ENCODE measurements around the gene MYL12A.
"Not testable (repeated sequence)": the region's sequence is repeated elsewhere in the genome, so short reads cannot be mapped to it uniquely, and the experiment has no call there.

MYL12A gene

DNA sequence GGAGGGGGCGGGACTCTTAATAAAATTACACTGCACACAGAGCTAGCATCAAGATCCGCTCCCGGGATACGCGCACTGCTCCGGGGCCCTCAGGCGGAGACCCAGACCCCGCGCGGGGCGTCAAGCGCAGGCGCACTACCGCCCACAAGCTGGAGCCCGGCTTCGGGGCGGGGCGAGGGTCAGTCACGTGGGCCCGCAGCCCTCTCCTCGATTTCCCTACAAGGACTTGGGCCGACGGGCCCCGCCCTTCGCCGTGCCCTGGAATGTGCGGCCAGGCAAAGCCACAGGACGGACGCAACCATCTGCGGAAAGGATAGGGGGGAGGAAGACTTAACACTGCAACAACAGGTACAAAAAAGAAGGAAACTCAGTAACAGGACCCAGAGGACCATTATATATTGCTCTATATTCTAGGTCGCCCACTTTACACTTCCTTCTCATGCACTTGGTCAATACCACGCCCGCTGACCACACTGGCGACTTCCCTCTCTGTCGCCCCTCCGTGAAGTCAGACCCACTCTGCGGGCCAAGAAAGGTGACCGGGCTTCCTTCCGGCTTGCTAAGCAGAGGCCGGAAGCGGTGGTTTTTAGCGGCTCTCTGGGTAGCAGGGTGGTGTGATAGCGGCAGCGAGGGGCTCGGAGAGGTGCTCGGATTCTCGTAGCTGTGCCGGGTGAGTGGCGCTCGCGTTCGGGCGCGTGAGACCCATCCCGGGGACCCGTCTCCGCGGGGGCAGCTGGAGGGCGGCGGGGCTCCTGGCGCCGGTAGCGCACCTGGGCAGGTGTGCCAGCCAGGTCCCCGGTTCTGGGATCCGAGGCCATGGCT, at the start of gene MYL12A:
TSS of gene MYL12A (plus strand) at position 562 of the 822 bp plus-strand sequence. CDS start 5,447 bp downstream, outside the sequence.
- DNase-seq: peak; percentile 88

DNA sequence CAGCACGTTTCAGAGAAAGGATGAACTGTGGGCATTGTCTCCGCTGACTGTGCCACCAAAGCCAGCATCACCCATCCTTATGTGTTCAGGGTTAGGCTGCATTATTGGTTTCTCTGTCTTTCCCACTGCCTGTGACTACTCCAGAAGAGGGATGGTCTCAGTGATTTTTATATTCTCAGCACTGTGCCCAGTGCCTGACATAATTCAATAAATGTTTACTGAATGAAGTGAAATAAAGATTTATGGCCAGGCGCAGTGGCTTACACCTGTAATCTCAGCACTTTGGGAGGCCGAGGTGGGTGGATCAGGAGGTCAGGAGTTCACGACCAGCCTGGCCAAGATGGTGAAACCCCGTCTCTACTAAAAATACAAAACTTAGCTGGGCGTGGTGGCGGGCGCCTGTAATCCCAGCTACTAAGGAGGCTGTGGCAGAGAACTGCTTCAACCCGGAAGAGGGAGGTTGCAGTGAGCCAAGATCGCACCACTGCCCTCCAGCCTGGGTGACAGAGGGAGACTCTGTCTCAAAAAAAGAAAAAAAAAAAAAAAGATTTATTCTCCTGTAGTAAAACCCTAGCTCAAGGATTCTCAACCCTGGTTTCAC, 49.2 kb upstream of the MYL12A start:
- DNase-seq: not testable (repeated sequence)

DNA sequence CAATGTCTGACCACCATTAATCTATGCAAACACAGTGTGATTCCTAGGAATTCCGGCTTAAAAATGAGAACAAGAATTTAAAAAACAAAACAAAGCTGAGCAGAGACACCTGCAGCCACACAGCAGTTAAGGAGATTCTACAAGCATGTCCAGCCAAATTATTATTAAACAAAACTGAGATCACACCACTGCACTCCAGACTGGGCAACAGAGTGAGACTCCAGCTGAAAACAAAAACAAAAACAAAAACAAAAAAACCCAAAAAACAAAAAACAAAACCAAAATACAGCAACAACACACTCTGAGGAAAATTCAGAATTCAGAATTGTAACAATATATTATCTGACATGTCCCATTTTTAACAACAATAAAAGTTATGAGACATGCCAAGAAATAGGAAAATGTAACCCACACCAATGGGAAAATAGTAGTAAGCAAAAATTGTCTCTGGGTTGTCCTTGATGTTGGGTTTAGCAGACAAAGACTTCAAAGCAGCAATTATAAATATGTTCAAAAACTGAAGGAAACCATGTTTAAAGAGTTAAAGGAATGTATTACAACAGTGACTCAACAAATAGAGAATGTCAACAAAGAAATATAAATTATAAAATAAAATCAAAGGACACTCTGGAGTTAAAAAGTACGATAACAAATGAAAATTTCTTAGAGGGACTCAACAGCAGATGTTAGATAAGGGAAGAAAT, 47.5 kb upstream of the MYL12A start:
- no peak for DNase-seq

DNA sequence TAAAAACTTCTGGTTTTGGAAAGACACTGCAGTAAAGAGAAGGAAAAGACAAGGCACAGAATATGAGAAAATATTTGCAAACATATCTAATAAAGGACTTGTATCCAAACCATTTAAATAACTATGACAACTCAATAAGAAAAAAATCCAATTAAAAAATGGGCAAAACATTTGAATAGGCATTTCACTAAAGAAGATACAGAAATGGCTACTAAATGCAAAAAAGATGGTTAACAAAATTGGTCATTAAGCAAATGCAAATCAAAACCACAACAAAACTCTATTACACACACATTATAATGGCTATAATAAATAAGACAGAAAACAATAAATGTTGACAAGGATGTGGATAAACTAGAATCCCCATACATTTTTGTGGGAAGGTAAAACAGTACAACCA, 42.4 kb upstream of the MYL12A start:
- DNase-seq: no peak

DNA sequence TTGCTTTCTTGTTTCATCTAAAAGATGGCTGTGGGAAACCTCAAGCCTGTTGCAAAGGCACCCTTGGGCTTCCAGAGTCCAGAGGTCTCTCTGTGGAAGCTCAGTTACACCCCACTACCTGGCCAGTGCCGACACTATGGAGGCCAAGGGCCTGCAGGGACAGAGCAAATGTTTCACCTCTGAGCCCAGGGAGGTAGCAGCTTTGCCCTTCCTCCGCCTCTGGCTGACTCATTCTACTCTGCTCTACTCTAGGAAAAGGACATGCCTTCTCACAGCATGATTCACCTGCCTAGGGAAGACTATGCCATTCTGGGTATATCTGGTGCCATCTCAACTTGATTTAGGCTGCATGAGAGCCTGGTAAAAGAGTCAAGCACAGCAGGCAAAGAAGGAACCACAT, 40.0 kb upstream of the MYL12A start:
- DNase-seq: no peak

DNA sequence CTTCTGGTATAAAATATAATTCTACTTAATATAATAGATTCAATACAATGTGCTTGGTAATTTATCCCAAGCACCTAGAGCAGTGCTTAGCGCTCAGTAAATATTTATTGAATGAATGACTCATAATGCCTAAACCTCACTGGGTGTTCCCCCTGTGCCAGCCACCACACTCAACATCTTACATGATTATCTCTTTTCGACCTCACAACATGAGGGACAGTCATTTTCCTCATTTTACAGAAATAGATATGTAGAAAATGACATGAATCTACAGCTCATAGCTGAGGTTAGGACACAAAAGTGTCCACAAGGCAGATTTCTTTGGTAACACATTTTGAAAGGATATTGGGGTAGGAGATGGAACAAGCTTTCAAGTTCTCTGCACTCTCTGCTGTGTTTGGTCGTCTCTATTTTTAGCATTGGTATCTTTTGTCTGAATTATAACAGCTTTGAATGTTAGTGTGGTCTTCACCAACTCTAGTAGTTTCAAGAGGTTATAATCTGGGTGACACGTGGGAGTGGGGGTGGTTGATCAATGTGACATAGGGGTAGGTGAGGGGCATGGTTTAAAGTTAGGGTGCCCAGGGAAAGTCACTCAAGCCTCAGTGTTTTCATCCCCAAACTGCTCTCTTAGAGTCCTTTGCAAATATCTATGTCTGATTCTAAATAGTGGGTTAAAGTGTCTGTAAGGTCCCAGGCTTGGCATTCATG, 37.6 kb upstream of the MYL12A start:
- no peak for DNase-seq

DNA sequence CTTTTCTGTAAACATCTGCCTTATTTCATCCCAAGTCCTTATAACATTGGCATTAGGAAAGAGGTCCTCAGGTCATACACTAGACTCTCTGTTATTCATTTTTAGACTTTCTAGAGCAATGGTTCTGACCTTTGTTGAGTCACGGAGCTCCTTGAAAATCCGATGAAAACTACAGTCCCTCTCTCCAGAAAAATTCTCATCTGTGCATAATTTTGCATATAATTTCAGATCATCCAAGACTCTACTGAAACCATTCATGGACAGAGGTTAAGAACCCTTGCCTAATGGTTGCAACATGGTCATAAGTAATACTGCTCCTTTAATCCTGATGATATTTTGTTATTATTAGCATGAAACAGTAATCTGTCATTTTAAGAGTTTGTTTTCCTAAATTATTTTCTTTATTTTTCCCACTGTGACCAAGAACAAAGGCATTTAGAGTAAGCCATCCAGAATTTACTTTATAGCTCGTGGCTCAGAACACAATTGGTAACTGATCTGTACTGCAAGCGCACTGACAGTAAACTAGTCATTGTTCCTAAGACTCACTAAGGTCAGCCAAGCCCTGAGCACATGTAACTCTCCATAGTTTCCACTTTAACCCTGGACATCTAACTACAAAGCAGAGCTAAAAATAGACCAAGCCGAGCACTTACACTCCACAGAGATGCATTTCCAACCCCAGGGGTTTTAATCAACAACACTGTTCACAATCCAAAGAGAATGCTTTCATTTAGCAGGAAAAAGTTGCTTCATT, 36.2 kb upstream of the MYL12A start:
- DNase-seq: no peak

DNA sequence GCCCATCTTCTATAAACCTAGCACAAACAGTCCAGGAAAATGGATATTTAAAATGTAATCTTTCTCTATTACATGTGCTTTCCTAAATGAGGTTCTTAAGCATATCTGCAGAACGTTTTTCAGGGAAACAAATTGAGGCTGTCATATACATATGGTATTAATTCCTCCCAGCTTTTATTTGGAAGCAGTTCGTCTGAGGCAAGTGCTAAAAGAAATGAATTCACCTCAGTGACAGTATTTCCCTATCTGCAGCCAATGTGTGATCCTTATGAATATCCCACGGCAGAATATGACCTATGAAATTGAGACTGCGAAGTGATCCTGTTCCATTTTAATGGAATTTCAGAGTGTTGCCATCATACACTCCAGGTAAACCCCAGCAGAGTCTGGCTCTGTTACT, 34.9 kb upstream of the MYL12A start:
- DNase-seq: no peak

DNA sequence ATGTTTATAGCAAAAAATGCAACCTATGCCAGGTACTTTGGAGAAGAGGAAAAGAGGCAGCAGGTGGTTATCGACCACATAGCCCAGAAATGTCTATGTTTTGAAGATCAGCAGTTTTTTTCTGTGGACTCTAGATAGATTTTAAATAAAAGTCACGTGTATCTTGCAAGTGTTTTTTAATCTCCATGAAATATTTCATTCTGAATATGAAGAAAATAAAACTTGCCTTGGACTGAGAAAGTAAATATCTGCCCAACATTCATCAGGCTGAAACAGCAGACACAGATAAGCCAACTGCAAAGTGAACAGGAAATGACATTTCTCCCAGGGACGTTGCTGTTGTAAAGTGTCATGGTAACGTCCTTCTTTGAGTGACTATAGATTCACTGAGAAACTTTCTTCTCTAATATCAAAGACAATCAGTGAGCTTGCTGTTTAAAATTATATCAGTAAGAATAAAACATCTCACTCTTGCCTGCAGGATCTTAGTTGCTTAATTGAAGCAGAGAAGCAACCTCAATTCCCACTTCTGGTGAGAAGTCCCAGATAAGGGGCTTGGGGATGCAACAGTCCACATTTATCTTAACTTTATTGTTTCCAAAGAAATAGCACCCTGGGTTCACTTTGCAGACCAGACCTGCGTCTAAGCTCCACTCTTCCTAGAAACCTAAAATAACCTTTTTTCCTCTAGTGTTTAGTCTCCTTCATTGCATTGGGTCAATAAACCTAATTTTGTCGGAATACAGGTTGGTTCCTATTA, 34.1 kb upstream of the MYL12A start:
- DNase-seq: no peak

DNA sequence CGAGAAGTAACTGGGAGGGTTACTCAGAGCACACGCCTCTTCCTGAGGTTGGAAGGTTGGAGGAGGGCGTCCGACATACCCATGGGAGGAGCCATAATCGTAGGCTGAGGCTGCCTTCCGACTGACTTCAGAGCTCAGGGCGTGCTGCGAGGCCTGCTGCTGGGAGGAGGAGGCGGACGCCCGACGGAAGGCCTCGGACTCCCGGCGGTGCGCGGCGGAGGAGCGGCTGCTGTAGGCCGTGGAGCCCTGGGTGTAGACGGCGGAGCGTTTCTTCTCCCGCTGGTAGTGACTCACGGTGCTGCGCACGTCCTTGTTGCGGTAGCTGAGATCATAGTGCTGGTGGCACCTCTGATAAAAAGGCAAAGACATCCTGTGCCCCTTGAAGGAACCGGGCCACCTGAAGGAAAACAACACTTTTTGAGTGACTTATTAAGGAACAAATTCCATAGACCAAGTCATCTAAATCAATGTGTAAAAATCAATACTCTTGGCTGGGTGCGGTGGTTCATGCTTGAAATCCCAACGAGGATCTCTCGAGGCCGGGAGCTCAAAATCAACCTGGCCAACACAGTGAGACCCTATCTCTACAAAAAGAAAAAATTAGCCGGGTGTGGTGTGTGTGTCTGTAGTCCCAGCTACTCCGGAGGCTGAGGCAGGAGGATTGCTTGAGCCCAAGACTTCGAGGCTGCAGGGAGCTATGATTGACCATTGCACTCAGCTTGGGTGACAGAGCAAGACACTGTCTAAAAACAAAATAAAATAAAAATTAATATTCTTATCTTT, 32.6 kb upstream of the MYL12A start:
- no peak for DNase-seq

DNA sequence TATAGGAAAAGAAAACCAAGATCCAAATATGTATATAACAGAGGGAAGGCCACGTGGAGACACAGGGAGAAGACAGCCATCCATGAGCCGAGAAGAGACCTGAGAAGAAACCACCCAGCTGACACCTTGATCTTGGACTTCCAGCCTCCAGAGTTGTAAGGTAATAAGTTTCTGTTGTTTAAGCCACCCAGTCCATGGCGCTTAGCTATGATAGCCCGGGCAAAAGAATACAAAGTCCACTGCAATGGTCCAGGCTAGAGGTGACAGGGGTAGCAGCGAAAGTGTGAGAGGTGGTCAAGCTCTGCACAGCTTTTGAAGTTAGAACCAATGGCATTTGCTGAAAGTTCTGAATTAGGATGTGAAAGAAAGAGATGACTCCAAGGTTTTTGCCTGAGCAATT, 30.6 kb upstream of the MYL12A start:
- DNase-seq: no peak

DNA sequence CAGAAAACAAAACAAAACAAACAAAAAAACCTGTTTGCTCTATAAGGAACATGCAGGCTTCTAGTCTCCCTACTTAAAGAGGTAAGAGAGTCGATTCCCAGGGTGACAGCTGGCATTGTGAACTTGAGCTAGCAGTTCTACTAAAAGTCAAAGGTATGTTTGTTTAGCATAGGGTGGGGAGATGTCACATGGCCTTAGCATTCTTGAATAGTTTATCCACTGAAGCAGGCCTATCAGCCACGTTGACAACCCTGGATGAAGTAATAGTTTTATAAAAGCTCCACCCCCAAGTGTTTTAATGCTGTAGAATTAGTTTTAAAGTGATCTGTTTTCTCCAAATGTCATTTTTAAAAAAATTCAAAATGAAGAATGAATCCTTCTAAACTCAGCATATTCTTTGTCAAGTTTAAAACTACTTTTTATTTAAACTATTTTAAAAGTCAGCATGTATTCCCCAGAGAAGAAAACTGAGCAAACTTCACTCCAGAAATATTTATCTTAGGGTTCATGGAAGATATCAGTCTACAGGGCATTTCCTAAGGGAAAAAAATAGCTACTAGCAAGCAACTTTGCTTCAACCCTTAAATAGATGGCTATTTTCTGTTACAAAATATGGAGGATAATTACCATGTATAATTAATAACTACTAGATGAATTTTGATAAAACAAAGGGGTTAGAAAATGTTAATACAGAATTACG, 29.5 kb upstream of the MYL12A start:
- DNase-seq: no peak

DNA sequence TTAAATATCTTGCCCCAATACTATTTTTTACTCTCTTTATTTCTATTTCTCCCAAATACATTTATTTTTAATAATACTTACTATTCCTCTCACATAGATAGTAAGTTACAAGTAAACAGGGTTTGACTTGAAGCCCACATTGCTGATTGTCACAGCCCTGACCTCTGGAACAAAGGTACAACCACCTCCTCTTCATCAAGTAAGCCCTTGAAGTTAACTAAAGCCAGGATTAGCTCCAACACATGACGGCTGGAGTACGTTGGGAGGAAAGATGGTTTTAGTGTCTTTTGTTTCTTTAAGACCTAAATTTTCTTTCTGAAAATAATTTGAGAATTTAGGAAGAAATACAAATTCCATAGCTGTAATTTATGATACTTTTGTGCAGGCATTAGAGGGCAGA, 28.8 kb upstream of the MYL12A start:
- DNase-seq: no peak

DNA sequence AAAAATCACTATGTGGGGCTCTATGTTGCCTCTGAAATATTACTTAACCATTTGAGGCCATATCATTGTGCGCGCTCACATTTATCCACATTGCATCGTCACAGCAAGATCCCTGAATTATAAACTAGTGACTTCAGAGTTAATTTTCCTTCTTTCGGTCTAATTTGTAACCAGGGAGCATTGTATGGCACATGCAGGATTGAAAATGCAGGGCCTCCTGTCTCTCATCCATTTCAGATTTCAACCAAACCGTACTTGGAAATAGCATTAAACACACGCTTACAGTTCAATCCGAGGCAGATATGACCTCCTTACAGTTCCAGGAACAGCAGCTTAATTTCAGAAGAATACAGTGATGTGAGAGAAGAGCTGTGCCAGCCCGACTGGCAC, 28.4 kb upstream of the MYL12A start:
- DNase-seq: no peak

DNA sequence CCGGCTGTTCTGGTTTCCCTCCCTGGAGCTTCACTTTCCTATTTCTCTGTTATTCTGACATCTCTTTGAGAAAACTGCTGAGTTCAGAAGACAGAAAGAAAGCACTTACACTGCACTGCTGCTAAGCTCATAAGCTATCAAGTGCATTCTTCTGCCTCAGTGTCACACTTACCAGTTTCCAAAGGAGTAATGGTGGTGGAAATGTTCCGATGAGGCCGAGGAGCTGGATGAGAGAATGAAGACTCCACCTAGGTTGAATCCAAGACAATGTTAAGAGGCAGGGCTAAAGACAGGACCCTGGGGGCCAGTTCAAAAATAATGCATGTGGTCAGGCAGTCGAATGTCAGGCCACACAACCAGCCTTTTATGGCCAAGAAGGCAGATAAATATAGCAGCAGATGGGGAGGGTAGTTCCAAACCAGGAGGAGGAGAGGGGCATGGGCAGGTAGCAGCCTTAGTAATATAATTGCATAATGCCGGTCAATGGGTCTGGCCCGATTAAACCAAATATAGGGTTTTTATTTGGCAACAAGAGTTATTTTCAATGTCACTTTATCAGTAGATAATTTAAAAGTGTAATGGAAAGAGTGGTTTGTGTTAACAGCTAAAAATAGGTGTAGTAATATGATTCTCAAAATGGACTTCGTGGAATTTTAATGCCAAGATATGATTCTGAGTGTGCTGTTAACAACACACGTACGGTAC, 27.8 kb upstream of the MYL12A start, which contains the start of gene MYOM1:
TSS of gene MYOM1 (minus strand) at position 338 of the 705 bp plus-strand sequence. CDS start 4,745 bp downstream, outside the sequence.
- no peak for DNase-seq

DNA sequence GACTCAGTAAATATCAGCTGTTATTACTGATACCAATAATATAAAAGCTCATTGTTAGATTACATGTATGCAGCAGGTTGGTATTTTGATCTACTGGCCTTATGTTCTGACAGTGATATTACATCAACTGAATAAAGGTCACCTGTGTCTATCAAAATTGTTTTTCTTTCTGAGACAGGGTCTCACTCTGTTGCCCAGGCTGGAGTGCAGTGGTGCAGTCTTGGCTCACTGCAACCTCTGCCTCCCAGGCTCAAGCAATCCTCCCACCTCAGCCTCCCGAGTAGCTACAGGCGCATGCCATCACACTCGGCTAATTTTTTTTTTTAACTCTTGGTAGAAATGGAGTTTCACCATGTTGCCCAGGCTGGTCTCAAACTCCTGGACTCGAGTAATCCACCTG, 26.7 kb upstream of the MYL12A start:
- DNase-seq: not testable (repeated sequence)

DNA sequence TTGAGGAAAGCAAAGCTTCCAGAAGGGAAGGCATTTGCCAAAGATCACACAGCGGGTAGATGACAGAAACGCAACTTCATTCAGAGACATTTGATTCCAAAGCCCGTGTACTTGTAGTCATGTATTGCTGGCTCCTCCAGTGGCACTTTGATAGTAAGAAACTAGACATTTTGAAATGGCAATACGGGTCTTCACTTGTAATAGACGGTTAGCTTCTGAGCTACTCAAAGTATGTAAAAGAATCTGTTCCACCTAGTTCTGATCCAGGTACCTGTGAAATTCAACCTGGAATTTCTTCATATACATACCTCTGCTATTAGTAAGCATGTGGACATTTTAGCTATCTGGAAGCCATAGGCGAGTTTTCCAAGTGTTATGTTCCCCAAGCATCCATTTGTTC, 26.1 kb upstream of the MYL12A start:
- no peak for DNase-seq

DNA sequence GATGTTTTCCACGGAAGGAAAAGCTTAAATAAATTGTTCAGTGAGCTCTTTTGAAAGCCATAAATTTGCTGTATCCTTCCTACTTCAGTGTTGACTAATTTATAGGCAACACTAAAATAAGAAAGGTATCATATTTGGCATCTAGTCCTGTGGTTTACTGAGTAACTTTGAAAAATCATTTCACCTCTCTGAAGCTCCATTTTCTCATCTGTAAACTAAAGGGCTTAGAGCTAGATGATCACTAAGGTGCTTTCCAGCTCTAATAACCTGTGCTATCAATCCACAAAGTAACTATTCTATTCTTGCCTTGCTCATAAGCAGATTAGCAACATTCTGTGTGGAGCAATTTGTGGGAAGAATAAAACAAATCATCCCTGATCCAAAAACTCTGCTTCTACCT, 24.2 kb upstream of the MYL12A start:
- no peak for DNase-seq

DNA sequence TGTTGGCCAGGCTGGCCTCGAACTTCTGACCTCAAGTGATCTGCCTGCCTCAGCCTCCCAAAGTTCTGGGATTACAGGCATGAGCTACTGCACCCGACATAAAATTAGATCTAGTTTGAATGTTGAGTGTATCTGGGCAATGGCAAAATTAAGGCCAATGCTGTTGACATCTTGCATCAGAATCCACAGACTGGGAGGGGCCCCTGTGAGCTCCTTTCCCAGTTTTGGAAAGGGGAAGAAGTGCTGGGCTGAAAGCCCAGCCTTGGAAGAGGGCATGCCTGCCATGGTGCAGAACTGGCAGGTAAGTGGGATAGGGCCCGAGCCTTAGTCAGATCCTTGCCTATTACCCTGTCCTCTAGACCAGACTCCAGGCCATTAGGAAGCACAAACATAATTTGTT, 23.4 kb upstream of the MYL12A start:
- DNase-seq: no peak

DNA sequence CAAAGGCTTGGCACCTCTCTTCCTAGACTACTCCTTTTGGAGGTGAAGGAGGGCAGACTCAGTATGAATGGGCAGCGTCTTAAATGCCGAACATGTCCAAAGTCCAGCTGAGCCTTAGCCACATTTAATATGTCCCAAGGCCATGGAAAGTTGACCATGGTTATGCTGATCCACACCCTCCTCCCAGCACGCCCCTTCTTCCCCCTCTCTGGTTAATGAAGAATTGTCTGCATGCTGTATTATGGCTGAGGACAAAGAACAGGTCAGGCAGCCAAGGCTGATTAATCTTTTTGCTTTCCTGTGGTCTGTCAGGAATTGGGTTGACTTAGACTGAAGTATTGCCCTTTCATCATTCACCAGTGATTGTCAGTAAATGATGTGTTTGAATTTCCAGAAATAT, 22.0 kb upstream of the MYL12A start:
- DNase-seq: no peak
